Suppressor macrophage (primary cell): ENCODE measurements around the gene RUFY1.
"Not testable (repeated sequence)": the region's sequence is repeated elsewhere in the genome, so short reads cannot be mapped to it uniquely, and the experiment has no call there.

Experiments
- DNase-seq, 4 experiments: peaks; one replicate each; pipeline ENCODE4 v3.0.0-alpha.2; 2020 to 2022
- total RNA-seq, 17 experiments: gene quantifications; one replicate each; lab custom pipeline; 2026; ENCODE audit warnings: mixed read lengths in 6 of 17, inconsistent platforms in 3 of 17; lab: John Stamatoyannopoulos, UW

Gene RUFY1
- total RNA-seq: 36.2 to 88.5 (median 63.6) reads per million in 17 experiments

DNA sequence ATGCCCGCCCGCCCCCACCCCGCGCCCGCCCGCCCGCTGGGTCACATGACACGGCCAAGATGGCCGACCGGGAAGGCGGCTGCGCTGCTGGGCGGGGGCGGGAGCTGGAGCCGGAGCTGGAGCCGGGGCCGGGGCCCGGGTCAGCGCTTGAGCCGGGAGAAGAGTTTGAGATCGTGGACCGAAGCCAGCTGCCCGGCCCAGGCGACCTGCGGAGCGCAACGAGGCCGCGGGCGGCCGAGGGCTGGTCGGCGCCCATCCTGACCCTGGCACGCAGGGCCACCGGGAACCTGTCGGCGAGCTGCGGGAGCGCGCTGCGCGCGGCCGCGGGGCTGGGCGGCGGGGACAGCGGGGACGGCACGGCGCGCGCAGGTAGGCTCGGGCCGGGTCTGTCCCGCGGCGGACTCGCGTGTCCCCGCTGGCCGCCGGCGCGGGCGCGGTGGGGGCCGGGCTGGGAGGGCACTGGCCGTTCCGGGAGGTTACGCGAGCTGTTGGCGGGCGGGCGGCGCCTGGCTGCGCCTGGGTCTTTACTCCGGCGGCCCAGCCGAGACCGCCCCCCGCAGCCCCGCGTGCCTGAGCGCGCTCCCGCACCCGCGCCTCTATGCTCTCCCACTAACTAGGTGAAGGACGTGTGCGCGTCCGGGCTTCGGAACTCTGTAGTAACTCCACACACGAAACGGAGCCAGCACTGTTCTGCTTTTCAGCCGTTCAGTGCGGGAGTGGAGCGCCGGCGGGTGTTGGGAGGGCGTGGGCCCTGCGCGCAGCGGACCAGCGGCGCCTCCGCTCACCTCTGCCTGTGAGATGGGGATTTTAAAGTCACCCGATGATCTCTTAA, at the start of gene RUFY1:
Gene RUFY1 (plus strand): TSS at position 44 of the 832 bp plus-strand sequence. CDS start 16 bp downstream, at position 60.
- peak; percentile 77 to 92 (median 88) for DNase-seq

DNA sequence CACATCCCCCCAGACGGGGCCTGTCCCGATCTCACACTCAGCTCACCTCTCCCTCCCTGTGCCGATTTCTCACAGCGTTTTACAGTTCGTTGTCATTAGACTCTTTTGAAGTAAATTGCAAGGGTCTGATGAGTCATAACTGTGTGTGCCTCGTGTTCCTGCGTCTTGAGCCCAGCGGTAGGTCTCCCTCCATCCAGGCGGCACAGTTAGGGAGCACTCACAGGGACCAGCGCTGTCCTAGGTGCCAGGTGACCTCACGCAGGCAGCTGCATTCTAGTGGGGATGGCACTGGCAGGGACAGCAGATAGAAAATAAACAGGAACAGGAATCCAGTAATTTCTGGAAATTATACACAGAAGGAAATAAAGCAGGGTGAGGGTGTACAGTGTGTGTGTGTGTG, 48.4 kb upstream of the RUFY1 start:
- not testable (repeated sequence) for DNase-seq

- not testable (repeated sequence) for DNase-seq
Measured at GRCh38 chr5:179502420-179502819, 47.9 kb upstream of the RUFY1 start.

DNA sequence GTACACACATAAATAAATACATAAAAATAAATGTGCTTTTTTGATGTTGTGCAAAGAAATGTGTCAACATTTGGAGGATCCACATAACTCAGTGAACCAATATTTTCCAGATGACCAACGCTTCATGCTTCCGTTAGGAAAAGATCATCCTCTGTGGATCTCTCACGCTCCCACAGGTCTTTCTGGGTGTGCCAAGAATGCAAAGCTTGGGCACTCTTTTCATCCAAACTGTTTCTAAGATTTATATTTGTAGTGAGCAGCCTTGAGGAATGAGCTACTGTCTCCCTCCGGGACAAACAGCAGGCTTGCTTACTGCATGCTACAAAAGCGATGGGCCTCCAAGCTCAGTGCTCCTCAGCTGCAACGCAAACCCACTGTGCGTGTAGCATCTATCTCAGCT, 46.2 kb upstream of the RUFY1 start:
- DNase-seq: no peak

DNA sequence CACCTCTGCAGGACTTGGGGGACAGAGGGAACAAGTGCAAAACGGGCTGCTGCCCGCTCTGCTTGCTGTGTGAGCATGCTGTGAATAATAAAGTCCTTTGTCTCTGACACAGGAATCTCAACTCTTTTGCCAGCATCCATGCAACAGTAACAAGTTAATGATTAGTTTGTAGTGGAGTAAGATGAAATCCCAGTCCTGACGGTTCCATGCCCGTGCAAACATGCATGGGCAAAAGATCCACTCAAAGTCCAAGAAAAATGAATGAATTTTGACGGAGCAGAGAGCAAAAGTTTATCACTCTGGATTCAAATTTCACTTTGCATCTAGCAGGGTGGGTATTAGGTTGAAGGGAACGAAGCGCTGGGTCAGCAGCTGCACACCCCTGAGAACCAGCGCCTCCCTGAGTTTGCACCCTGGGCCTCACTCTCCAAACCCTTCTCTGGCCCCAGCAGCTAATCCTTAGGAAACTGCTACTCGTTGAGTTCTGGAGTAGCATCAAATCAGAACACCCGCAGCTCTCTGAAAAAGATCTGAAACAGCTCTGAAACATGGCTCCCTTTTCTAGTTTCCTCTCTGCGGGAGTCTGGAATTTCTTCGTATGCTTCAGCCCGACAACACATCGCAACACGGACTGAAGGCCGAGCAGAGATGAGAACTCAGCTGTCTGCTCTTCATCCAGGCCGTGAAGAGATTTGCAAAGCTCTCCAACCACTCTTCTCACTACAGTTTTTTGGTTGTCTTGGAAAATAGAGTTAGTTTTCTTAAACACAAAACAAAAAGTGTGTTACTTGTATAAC, 45.6 kb upstream of the RUFY1 start:
- DNase-seq: no peak

DNA sequence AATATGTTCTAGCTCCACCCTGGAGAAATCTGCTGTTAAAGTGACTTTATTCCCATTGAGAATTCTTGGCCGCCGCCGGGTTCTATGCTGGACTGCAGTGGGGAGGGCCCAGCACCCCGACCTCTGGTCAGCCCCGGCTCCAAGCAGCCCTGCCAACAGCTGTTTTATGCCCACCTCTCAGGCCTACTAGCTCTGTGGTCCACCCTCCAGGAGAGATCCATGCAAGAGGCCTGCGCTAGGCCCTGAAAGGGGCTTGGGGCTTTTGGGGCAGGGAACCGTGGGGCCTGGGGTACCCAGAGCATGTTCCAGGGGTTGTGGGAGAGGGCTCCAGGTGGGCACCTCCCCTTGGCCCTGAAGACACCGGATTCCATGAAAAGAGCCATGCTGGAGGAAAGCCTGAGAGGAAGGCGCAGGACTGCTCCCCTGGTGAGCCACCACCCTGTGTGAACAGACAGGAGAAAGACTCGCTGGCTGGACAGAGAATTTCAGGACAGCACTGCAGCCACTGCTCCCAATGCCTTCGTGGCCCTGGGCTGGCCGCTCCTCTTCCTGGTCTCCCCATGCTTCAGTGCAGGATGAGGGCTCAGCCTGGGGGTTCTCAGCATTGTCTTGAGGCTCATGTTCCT, 44.6 kb upstream of the RUFY1 start:
- DNase-seq: no peak

DNA sequence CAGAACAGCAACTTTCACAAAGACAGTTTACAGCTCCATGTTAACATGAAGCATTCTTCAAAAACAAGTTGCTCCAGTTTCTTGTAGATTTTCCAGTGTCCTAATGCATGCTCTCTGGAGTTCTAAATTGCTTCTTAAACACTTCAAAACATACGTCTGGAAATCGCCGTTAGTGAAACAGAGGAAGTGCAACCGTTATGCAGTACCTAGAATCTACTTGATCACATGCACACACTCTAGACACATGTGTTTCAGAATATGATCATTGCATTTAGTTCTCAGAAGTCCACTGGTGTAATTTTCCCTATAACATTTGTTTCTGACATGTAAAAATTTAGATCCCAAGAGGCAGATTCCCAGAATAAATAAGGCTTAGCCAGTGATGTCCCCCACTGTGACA, 41.1 kb upstream of the RUFY1 start:
- peak in 3 of 4 experiments; percentile 19 to 49 (median 35) for DNase-seq

DNA sequence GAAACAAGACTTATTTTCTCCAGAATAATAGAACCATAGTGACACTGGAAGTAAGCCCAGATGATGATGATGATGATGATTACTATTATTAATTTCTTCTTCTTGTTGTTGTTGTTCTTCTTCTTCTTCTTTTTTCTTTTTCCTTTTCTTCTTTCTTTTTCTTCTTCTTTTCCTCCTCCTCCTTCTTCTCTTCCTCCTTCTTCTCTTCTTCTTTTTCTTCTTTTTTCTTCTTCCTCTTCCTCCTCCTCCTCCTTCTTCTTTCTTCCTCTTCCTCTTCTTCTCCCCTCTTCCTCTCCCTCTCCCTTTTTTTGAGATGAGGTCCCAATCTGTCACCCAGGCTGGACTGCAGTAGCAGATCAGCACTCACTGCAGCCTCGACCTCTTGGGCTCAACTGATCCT, 40.5 kb upstream of the RUFY1 start:
- DNase-seq: no peak

DNA sequence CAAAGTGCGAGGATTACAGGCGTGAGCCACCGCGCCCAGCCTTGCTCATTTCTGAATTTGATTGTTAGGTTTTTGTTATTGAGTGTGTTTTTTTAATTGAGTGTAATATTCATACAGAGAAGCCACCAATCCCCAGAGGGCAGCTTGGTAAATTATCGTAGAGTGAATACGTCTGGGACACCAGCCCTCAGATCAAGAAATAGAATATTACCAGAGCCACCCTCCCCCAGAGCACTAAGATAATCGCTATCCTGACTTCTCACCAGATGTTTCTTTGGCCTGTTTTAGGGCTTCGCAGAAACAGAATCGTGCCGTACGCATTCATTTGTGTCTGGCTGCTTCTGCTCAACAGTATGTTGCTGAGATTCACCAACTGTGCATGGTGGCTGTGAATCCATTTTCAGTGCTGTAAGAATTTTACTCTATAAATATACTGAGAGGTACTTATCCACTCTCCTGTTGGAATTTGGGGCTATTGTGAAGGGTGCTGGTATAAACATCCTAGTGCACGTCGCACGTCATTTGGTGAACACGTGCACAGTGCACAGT, 37.8 kb upstream of the RUFY1 start:
- DNase-seq: no peak

GRCh38 chr5:179515501-179515900, 34.9 kb upstream of the RUFY1 start:
- not testable (repeated sequence) for DNase-seq

DNA sequence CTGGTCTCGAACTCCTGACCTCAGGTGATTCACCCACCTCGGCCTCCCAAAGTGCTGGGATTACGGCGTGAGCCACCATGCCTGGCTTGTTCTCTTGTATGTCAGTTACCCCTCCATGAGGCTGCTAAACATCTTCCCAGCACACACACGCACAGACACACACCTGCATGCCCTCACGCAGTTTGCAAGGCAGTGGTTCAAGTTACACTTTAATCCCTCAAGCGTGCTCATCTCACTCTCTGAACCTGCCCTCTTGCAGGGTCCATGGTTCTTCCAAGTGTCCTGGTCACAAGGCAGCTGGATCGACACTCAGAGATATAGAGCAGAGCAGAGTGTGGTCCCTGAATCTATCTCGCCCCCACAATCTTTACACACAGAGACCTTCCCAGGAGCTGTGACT, 34.1 kb upstream of the RUFY1 start:
- DNase-seq: no peak

GRCh38 chr5:179517746-179518145, 32.6 kb upstream of the RUFY1 start:
- not testable (repeated sequence) for DNase-seq

DNA sequence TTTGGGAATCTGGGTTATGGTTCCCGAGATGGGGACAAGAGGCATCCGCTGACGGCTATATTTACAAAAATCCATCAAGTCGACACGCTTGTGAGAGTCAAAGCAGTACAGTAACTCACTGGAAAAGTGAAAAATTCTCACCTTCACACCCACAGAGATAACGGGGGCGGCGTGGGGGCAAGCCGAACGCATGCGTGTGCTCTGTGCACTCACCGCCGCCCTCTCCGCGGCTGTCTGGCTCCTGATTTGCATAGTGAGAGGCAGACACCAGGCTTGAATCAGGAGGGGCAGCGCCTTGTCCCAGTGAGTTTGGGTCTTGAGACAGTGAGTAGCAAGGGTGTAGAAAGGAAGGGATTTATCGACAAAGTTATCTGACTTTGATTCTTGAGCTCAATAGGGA, 32.0 kb upstream of the RUFY1 start:
- not testable (repeated sequence) for DNase-seq

DNA sequence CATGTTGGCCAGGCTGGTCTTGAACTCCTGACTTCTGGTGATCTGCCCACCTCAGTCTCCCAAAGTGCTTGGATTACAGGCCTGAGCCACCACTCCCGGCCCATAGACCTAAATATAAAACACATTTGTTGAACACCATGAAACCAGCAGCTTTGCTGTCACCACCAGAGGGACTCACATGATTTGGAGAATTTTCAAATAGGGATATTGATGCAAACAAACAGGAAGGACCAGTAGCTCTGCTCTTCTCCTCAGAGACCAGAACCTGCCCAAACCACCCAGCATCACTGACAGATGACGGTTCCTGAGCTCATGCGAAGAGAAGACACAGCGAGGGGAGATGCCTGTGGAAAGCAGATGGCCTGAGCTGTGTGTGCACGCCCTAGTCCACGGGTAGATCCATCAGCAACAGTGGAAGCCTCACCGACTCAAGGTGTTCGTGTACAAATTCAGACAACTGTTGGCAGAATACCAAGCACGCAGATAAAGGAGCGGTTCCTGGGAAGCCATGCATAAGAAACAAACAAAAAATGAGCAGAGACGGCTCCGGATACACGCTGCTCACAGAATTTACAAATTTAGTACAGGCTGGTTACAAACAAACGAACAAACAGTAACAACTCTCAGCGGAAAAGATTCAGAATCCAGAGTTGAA, 30.8 kb upstream of the RUFY1 start:
- peak in 1 of 4 experiments; percentile 21 for DNase-seq

DNA sequence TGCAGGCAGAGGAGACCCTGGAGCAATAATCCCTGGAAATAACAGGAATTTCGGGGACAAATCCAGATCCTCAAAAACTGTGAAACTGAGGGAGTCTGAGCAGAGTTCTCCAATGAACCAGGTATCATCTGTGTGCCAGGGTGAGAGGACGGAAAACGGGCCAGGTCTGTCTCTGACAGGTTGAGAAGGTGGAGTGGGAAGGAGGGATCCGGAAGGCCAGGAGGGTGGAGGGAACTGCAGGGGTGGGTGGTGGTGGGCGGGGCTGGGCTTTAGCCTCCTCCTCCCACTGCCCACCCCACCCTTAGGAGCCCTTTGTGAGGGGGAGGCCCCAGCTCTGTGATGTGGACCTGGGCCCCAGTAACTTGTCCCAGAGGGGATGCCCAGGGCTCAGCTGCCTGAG, 28.2 kb upstream of the RUFY1 start:
- DNase-seq: not testable (repeated sequence)

DNA sequence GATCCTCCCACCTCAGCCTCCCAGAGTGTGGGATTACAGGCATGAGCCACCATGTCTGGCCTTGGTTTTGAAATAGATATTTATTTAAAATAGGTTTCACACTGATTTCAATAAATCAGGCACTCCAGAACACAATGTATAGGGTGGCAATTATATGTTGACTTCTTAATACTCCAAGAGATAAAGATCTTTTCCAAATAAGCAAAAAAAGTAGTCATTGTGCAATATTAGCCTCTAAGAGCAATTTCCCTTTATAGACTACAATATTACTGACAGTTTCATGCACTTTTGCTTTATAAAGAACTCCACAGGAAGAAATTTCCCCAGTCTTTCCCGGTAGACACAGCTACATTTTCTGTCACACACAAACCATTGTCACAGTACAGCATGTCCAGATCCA, 23.4 kb upstream of the RUFY1 start:
- DNase-seq: no peak

DNA sequence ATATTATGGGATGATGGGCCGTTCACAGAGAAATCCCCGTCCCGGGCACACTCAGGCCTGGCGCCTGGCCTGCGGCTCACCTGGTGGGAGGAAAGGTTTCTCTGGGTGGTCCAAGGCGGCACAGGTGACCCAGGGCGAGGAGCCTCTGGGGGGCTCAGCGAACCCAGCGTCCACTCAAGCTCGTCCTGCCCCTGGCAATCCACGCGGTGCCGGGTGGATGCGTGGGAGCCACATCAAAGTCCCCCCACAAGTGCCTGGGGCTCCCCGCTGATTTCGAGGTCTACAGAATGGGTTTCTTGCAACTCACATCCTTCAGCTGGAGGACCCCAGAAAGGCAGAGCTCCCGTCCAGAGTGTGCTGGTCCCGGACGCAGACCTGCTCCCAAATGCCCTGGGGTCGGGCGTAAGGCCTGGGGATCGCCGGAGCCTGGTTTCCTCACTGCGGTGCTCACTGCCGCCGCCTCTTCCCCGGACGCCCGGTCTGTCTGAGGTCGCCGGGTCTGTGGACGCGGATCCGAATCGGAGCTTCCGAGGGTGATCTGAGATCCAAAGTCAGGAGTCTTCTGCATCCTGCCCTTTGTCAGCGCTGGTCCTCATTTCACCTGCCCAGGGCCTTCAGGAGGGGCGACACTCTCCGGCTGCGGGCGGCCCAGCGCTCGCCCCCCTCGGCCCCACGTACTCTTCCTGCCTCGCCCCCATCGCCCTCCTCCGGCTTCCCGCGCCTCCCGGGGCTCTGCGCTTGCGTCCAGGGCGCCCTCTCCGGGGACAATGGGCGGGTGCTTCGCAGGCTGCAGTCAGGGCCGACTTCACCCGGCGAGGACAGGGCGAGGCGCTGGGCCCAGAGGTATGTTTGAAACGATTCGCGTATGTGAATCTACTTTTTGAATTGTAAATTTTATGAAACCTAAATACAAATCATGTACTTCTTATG, 20.0 kb upstream of the RUFY1 start:
- peak; percentile 64 to 87 (median 74) for DNase-seq

DNA sequence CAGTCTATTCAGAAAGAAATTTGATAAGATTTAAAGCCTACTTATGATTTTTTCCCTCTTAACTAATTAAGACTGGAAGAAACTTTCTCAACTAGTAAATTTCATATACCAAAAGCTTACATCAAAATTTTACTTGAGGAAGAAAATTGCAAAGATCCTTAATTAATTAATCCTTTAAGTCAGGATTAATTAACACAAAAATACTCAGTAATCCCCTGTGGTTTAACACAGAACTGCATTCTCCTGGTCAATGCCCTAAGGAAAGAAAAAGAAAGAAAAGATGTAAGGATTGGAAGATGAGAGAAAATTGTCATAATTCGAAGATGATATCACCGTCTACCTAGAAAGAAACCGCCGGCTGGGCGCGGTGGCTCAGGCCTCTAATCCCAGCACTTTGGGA, 17.3 kb upstream of the RUFY1 start:
- DNase-seq: no peak

DNA sequence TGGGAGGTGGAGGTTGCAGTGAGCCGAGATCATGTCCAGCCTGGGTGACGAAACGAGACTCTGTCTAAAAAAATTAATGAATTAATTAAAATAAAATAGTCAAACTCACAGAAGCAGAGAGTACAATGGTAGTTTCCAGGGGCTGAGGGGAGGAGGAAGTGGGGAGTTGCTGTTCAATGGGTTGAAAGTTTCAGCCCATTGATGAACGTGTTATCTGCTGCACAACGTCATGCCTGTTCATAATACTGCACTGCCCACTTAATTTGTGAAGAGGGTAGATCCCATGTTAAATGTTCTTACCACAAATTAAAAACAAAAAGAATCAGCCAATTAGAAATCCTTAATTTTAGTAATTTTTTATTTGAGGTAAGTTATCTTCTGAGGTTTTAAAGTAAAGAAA, 16.4 kb upstream of the RUFY1 start:
- DNase-seq: no peak

GRCh38 chr5:179534431-179534830, 15.9 kb upstream of the RUFY1 start:
- DNase-seq: no peak

- no peak for DNase-seq
Measured at GRCh38 chr5:179536676-179537075, 13.7 kb upstream of the RUFY1 start.
